Upper lobe of right lung (tissue), 1 donor: ENCODE results near the gene RNF213. TPM values are rescaled to one million over a fixed set of nuclear protein-coding genes. Genes with fewer than 3 reads are reported as not detected.

Source experiments
- ATAC-seq: fragments of 200-7000 bp; cut with Tn5 transposase; one replicate; pipeline ENCODE4 v1.9.1; 2020; ENCODE audit warnings: mild to moderate bottlenecking, moderate library complexity
- DNase-seq: peaks from one replicate; pipeline ENCODE4 v3.0.0-alpha.2; 2020
- H3K27ac ChIP-seq: fragments of 200-600 bp; one replicate; pipeline ENCODE4 v1.8.0; 2022
- H3K27me3 ChIP-seq: fragments of 200-600 bp; one replicate; pipeline ENCODE4 v1.8.0; 2022; ENCODE audit warnings: mild to moderate bottlenecking
- H3K36me3 ChIP-seq: fragments of 200-600 bp; one replicate; pipeline ENCODE4 v1.8.0; 2022
- H3K4me1 ChIP-seq: fragments of 200-600 bp; one replicate; pipeline ENCODE4 v1.8.0; 2022
- H3K4me3 ChIP-seq: fragments of 200-600 bp; one replicate; pipeline ENCODE4 v1.8.0; 2022; ENCODE audit warnings: mild to moderate bottlenecking
- H3K9me3 ChIP-seq: fragments of 200-600 bp; one replicate; pipeline ENCODE4 v1.8.0; 2022
- intact Hi-C: fragments of 100-400 bp; cut with DNase I; formaldehyde crosslinking; loops from one replicate; pipeline ENCODE4 v1.11.0; 2022
- total RNA-seq: library from RNA; stranded (reverse); fragmentation: NEBNext Ultra II Directional; extraction: Animal tissue kit (Norgen Biotek cat#: 25700); gene quantifications from one replicate; pipeline ENCODE4 v1.2.1, GENCODE V29; 2021
- TF ChIP-seq, protein P1 (sequence below): fragments of 200-600 bp; IDR thresholded peaks from one replicate; pipeline ENCODE4 v1.8.0; 2022; ENCODE audit warnings: antibody characterized with exemption
- donor health status: DM: no; HTN: yes; CAD: no; lungs with severe emphysema.

RNF213 gene
- total RNA-seq, 1 donor from 2014 or later = 236 TPM

- Histone ChIP-seq H3K27ac (no peak overlapping the region), H3K4me3 (no peak overlapping the region), H3K36me3 (peaks cover 94% of the 10 kb centered on the region), H3K27me3 (no peaks in the 10 kb centered on the region), H3K9me3 (no peaks in the 10 kb centered on the region), H3K4me1 (no peaks in the 10 kb centered on the region)
- TF ChIP-seq, protein P1, sequence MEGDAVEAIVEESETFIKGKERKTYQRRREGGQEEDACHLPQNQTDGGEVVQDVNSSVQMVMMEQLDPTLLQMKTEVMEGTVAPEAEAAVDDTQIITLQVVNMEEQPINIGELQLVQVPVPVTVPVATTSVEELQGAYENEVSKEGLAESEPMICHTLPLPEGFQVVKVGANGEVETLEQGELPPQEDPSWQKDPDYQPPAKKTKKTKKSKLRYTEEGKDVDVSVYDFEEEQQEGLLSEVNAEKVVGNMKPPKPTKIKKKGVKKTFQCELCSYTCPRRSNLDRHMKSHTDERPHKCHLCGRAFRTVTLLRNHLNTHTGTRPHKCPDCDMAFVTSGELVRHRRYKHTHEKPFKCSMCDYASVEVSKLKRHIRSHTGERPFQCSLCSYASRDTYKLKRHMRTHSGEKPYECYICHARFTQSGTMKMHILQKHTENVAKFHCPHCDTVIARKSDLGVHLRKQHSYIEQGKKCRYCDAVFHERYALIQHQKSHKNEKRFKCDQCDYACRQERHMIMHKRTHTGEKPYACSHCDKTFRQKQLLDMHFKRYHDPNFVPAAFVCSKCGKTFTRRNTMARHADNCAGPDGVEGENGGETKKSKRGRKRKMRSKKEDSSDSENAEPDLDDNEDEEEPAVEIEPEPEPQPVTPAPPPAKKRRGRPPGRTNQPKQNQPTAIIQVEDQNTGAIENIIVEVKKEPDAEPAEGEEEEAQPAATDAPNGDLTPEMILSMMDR = no peak
- ATAC-seq = no peak
- intact Hi-C loops = no loop called here
- no peak for DNase-seq
Observed at GRCh38 chr17:80352216-80352895, 91.7 kb downstream of the RNF213 start.

GRCh38 chr17:80352991-80353665 lies 92.5 kb downstream of the RNF213 start:
- Histone ChIP-seq H3K36me3 (peaks cover 94% of the 10 kb centered on the region), H3K9me3 (no peaks in the 10 kb centered on the region), H3K4me1 (no peaks in the 10 kb centered on the region), H3K27ac (no peak overlapping the region), H3K27me3 (no peaks in the 10 kb centered on the region), H3K4me3 (no peak overlapping the region)
- DNase-seq (no peak), ATAC-seq (no peak)
- intact Hi-C loops = no loop called here
- TF ChIP-seq, protein P1 = no peak

GRCh38 chr17:80353718-80354275 lies 93.1 kb downstream of the RNF213 start:
- H3K4me3 ChIP-seq = no peak overlapping the region
- DNase-seq (no peak), ATAC-seq (no peak)
- H3K27ac ChIP-seq = no peak overlapping the region
- TF ChIP-seq, protein P1 = no peak
- no peaks in the 10 kb centered on the region for H3K4me1 ChIP-seq
- no peaks in the 10 kb centered on the region for H3K27me3 ChIP-seq
- intact Hi-C loops = no loop called here
- peaks cover 94% of the 10 kb centered on the region for H3K36me3 ChIP-seq
- no peaks in the 10 kb centered on the region for H3K9me3 ChIP-seq

DNA sequence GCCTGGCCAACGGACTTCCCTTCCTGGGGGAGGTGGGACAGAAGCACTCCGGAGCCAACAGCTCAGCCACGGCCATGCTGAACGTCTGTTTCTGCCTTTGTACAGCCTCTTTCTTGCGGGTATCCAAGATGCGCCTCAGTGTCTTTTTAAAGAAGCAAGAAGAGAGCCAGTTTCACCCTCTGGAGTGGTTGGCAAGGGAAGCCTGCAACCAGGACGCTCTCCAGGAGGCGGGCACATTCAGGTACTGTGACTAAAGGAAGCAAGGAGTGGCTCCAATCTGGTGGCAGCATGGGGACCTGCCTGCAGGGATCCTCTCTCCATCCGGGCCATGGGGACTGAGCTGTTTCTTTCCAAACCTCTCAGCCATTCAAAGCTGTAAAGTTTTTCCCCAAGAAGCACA lies 93.7 kb downstream of the RNF213 start:
- H3K36me3 ChIP-seq = peaks cover 94% of the 10 kb centered on the region
- DNase-seq (peak; percentile 35), ATAC-seq (no peak)
- no peak overlapping the region for H3K4me3 ChIP-seq
- no peaks in the 10 kb centered on the region for H3K9me3 ChIP-seq
- TF ChIP-seq, protein P1 = no peak
- intact Hi-C loops = no loop called here
- no peak overlapping the region for H3K27ac ChIP-seq
- no peaks in the 10 kb centered on the region for H3K27me3 ChIP-seq
- H3K4me1 ChIP-seq = no peaks in the 10 kb centered on the region

GRCh38 chr17:80356231-80356856 lies 95.7 kb downstream of the RNF213 start:
- peaks cover 94% of the 10 kb centered on the region for H3K36me3 ChIP-seq

More at GRCh38 chr17:80356231-80356856, 95.7 kb downstream of the RNF213 start:
- no peaks in the 10 kb centered on the region for H3K27me3 ChIP-seq
- no peaks in the 10 kb centered on the region for H3K9me3 ChIP-seq
- H3K27ac ChIP-seq = no peak overlapping the region
- TF ChIP-seq, protein P1 = no peak
- DNase-seq (no peak), ATAC-seq (peak; percentile 5)
- no peak overlapping the region for H3K4me3 ChIP-seq
- H3K4me1 ChIP-seq = no peaks in the 10 kb centered on the region
- intact Hi-C loops = no loop called here
